ENCODE data around the gene CLIP3.
"Not testable (repeated sequence)": the region's sequence is repeated elsewhere in the genome, so short reads cannot be mapped to it uniquely, and the experiment has no call there.

Gene CLIP3

DNA sequence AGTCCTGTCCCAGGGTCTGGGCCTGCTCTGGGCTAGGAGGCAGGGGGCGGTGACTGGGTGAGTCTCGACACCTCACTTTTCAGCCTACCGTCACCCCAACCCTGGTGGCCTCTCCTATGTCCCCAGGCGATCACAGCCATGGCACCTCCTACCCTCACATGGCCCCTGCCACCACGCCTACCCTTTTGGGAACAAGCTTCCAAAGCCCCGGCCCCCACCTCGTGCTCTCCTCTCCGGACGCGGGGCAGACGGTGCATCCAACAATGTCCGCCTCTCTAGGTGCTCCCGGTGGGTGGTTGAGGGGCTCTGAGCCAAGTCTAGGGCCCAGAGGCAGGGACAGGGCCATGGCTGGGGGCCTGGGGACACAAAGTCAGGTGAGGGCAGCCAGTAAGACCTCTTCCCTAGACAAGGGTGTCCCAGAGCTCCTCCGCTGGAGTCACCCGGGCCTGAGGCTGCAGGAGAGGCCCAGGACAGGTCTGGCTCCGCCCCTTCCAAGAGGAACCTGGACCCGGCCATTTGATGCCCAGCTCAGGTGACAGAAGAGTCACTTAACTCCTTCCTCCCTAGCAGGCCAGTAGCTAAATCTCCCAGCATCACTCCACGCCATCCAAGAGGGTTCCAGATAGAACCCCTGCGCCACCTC, 24.2 kb downstream of the CLIP3 start, which contains the start of gene SYNE4:
Gene SYNE4, minus strand, starts transcription at position 478 of the 643 bp plus-strand sequence. Its CDS starts 132 bp downstream, at position 346.
- no peak for DNase-seq

DNA sequence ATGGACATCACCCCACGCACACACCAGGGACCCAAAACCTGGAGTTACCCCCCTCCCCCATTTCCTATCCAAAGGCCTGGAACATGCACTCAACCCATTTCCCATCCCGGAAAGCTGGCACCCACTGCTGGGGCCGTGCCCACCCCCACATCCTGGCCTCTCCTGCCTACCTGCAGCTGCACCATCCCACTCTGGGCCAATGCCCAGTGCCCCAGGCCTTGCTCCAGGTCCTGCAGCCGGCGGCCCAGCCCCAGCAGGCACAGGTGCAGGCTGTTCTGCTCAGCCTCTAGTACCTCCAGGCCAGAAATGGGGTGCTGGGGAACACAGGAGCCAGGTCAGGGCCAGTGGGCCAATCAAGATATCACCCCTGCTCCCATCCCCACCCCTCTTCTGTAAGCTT, 25.7 kb downstream of the CLIP3 start:
- DNase-seq = no peak

GRCh38 chr19:36003284-36003683, 29.4 kb downstream of the CLIP3 start:
- DNase-seq = no peak

DNA sequence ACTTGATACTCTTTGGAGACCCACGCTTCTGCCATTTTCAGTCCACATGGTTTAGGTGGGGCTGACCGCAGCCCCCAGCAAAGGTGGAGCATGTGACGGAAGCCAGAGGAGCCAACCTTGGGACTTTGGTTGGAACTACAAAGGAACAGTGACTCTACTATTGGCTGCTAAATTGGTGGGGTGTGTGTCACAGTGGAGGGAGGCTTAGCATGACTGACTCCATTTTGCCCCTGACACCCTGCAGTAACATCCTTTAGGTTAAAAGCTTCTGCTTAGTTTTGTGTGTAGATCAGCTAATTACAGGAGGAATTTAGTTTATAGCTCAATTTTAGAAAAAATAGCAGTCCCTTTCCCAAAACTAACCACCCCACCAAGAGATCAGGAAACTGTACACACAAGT, 31.1 kb downstream of the CLIP3 start:
- no peak for DNase-seq

DNA sequence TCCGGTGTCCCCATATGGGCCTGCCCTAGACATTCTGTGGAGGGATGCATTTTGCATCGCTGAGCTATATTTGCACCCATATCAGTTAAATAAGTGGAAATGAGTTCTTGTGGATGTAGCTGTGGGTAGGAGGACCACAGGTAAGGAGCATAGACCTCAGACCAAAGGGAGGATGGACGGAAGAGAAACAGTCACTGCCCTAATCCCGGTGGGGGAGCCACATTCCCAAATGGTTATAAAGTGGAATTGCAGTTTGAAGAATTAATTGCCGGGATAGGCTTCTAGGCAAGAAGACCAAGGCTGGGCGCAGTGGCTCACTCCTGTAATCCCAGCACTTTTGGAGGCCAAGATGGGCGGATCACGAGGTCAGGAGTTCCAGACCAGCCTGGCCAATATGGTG, 35.9 kb downstream of the CLIP3 start:
- DNase-seq = no peak

DNA sequence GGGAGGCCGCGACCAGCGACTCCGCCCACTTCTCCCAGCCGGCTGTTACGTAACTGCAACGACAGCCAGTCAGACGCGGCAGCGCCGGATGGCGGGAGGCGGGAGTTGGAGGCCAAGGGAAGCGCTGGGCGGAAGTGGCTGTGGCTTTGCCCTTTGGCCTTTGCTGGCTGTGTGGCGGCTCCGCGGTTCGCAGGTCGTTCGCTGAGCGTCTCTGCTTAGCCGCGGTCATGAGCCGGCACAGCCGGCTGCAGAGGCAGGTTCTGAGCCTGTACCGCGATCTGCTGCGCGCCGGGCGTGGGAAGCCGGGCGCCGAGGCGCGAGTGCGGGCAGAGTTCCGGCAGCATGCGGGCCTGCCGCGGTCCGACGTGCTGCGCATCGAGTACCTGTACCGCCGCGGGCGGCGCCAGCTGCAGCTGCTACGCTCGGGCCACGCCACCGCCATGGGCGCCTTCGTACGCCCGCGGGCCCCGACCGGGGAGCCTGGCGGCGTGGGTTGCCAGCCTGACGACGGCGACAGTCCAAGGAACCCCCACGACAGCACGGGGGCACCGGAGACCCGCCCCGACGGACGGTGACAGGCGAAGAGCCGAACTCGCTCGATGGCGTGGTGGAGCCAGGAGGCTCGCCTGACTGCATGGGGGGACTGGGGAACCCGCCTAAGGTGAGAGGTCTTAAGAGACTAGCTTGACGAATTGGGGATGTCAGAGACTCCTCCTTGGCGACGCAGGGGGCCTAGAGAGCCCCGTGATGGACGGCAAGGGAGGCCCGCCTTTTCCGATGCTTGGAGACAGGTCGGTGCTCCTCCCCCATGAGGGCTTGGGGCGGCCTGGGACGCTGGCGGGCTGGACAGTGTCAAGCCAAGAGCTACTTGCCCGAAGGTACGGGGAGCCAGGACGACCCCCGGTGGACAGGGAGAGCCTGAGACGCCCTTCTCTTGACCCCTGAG, 37.4 kb downstream of the CLIP3 start, which contains the start of gene SDHAF1:
Gene SDHAF1, plus strand, starts transcription at position 141 of the 946 bp plus-strand sequence. Its CDS starts 87 bp downstream, at position 228.
- DNase-seq = peak; percentile 86 to 93

DNA sequence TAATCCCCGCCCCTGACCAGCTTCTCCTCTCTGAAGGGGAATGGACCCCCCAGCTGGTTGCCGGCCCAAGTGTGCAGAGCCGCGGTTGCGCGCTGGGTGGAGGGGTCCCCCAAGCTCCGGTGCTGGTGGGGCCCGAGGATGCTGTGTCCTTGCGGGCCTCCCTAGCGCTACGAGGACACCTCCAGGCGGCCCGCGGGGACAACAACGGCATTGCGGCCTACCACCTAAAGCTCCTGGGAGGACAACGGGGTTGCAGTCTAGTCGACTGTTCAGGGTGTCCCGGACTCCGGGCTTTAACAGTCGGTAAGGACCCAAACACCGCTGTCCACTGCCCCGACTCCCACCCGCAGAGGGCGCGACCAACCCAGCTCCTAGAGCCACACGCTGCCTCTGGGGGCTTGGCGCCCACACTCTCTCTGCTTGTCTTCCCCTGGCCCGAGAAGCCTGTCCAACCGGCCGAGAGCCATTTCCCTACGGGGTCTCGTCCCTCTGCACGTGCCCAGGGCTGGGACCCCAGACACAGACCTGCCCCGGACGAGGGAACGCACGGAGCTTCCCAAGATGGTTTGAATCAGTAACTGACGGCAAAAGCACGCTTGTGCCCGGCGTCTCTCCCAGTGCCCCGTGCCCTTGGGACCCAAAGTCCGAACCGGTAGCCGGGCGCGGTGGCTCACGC, 38.6 kb downstream of the CLIP3 start:
- DNase-seq = no peak

DNA sequence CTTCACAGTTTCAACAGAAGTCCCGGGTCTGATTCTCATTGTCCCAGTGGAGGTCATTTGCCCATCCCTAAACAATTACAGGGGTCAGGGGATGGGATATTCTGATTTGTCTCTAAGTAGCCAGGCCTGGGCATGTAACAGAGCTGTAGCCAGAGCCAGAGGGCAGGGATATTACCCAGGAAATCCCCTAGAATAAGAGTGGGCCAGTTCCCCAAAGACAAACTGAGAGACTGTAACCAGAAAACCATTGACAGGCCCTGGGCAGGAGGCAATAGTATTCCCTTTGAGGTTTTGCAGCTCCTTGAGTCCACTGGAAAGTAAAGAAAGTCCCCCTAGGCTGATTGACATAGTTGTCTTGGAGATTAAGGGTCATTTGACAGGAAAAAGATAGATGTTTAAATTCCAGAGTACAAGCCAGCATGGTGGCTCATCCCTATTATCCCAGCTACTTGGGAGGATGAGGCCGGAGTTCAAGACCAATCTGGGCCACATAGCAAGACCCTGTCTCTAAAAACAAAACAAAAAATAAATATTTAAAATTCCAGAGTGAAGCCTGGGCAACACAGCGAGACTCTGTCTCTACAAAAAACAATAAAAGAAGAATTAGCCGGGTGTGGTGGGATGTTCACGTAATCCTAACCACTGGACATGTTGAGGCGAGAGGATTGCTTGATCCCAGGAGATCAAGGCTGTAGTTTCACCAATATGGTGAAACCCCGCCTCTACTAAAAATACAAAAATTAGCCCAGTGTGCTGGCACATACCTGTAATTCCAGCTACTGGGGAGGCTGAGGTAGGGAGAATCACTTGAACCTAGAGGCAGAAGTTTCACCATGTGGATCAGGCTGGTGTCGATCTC, 39.5 kb downstream of the CLIP3 start:
- DNase-seq = no peak

DNA sequence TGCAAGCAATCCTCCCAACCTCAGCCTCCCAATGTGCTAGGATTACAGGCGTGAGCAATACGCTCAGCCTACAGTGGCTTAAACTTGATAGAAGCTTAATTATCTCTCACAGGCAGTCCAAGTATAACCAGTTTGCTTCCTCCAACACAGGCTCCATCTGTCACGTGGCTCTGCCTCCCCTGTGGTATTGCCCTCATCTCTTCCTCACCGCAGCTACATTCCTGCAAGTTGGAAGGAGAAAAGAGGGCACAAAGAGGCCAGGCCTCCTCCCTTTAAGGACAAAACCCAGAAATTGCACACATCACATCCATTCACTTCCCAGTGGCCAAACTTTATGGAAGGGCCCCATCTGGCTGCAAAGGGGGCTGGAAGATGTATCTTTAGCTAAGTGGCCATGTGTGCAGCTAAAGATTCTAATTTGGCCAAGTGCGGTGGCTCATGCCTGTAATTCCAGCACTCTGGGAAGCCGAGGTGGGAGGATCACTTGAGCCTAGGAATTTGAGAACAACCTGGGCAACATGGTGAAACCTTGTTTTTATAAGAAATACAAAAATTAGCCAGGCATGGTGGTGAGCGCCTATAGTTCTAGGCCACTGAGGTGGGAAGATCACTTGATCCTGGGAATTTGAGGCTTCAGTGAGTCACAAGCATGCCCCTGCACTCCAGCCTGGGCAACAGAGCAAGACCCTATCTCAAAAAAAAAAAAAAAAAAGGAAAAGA, 40.8 kb downstream of the CLIP3 start:
- DNase-seq = no peak

- DNase-seq = no peak
Observed at GRCh38 chr19:35990771-35991730, 41.6 kb downstream of the CLIP3 start.

GRCh38 chr19:35990156-35990555, 42.5 kb downstream of the CLIP3 start:
- DNase-seq = no peak

DNA sequence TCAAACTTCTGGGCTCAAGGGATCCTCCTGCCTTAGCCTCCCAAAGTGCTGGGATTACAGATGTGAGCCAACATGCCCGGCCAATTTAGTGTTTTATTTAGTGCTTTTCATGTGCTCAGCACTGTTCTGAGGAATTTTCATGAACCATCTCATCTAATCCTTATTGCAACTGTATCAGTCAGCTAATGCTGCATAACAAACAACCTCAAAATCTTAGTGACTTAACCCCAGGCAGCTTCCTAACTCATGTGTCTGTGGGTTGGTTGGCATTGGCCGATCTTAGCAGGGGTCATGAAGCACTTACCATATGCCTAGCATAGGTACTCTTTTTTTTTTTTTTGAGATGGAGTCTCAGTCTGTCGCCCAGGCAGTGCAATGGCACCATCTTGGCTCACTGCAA, 43.8 kb downstream of the CLIP3 start:
- DNase-seq = no peak

- no peak for DNase-seq
Observed at GRCh38 chr19:35987571-35987896, 45.1 kb downstream of the CLIP3 start.

DNA sequence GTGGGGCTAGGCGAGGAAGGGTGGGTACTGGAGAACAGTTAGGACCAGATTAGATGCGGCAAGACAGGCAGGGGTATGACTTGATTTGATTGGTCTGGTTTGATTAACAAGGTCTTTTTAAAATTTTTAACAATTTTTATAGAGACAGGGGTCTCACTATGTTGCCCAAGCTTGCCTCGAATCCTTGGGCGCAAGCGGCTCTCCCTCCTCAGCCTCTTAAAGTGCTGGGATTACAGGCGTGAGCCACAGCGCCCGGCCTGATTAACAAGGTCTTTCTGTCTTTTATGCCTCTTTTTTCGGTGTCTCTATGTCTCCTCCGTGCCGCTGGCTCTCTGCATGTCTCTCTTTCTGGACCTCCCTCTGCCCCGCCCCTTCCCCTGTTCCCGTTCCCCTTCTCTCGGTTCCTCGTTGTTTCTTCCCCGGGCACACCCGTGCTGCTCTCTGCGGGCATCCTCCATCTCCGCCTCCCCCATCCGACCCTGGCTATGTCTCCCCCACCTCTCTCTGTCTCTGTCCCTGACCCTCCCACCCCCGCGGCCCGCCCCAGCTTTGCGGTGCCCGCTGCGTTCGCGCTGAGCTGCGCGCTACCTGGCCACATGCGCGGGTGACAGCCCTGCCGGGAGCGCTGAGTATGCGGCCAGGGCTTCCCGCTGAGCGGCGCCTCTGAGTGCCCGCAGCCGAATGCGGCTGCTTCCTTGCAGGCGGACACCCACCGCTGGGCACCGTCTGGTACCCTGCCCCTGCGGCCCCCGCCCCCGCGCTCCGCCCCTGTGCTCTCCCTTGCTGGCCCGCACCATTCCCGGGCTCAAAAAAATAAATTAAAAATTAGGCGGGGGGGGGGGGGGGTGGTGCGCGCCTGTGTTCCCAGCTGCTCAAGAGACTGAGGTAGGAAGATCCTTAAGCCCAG, 45.8 kb downstream of the CLIP3 start:
- DNase-seq = peak in 1 of 2 experiments; percentile 62

DNA sequence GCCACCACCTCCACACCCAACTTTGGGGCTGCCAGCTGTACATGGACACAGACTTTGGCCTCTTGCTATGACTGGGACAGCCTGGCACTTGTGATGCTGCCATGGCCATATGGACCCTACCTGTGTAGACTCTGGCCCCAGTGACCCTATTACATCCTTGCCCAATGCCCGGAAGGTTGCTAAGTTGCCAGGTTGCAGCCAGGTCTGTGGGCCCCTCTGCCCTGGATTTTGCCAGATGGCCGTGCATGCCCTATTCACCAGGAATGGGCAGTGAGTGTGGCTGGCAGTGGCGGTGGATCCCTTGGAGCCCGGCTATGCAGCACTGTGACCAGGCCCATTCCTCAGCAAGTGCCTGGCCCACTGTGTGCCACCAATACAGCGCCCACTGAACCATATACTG, 46.6 kb downstream of the CLIP3 start:
- no peak for DNase-seq

GRCh38 chr19:35983177-35983576, 49.5 kb downstream of the CLIP3 start:
- no peak for DNase-seq

DNA sequence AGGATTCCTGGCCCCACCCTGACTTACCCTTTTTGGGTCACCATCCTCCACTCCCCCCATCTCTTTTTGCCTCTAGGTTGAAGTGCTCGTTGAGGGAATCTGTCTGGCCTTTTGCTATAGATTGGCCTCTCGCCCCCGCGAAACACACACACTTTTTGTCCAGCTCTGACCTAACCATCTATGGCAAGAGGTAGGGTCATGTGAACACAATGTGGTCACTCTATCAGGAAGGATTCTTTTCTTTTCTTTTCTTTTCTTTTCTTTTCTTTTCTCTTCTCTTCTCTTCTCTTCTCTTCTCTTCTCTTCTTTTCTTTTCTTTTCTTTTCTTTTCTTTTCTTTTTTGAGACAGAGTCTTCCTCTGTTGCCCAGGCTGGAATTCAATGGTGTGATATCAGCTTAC, 51.7 kb downstream of the CLIP3 start:
- DNase-seq = not testable (repeated sequence)

DNA sequence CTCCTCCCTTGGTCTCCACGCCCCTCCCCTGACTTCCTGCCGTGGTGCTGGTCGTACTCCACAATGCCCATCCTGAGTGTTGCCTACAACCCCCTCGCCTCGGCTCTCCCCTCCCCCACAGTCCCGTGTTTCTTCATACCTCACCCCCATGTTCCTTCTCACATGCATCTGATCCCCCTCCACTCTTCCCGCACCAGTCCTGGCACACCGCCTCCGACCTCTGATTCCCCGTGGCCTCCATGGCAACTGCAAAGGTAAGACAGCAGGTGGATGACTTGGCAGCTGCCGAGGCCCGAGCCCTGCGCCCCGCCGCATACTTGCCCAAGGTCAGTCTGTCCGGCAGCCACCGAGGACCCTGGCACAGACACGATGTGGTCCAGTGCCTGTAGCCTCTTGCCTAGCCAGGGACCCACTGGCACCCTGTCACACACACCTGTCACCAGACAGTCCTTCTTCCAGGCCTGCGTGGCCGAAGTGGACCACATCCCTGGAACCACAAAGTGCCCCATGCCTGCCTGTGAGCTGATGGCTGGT, 53.8 kb downstream of the CLIP3 start:
- DNase-seq = no peak

GRCh38 chr19:35978271-35978670, 54.4 kb downstream of the CLIP3 start:
- DNase-seq = no peak
